HG03139 (cell line): ENCODE results near the gene BSN.

Experiments used
- ATAC-seq: cut with Tn5 transposase; IDR thresholded peaks from one replicate; pipeline ENCODE4 v1.9.1; 2021; ENCODE audit not compliant: unreplicated experiment

Gene BSN

GRCh38 chr3:49602049-49602554 lies 47.8 kb downstream of the BSN start:
- no peak for ATAC-seq

DNA sequence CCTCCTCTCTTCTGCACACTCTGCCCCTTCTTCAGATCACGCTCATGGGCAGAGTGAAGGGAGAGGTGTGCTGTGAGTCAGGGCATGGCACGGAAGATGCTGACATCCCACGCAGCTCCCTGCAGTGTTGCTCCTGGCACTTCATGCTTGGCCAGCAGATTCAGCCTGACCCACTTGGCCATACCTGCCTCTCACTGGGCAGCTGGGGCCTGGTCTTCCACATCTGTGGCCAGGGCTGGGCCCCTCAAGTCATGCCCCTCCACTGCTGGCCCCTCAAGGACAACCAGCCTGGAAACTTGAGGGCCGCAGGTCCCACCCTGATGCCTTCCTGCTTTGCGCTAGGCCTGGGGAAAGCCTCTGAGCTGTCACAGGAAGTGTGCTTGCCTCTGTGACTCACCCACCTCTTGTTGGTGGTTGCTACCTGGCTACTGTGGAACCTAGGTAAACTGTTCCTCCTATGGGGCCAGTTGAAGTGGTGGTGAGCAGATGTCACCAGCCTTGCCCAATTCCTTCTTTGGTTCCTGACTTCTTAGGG lies 48.7 kb downstream of the BSN start:
- no peak for ATAC-seq

DNA sequence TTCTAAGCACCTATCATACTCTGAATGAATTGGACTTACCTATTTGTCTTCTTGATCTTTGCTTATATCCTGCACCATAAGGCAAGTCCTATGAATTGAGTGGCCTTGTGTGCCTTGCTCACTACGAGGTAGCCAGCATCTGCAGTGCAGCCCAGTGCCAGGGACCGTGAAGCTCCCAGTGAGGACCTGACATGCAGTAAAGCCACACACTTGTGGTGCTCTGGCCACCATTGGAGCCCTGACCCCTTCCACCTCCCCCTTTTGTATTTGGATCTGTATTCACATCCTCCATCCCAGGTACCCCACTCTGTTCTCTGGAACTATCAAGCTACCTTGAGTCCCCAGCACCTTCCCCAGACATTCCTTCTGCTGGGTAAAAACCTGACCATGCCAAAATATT lies 52.1 kb downstream of the BSN start:
- no peak for ATAC-seq

- ATAC-seq: no peak
Observed at GRCh38 chr3:49607105-49607591, 52.9 kb downstream of the BSN start.

DNA sequence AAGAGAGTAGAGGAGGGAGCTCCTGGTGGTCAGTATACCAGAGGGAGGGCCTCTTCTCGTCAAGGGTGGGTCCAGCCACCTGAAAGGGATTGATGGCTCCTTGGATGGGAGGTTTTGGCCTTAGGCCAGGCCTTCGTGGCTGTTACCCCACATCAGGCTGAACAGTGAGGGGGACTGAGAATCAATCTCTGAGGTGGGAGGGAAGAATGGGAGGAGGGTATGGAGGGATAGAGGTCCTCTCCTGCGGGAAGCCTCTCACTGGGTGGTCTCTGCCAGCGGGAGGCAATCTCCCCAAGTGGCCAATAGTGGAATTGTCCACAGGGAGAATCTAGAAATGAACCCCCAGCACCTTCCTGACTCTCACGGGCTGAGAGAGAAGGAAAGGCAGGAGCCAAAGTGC lies 53.5 kb downstream of the BSN start:
- no peak for ATAC-seq

- ATAC-seq: no peak
Observed at GRCh38 chr3:49609314-49609713, 55.0 kb downstream of the BSN start.

DNA sequence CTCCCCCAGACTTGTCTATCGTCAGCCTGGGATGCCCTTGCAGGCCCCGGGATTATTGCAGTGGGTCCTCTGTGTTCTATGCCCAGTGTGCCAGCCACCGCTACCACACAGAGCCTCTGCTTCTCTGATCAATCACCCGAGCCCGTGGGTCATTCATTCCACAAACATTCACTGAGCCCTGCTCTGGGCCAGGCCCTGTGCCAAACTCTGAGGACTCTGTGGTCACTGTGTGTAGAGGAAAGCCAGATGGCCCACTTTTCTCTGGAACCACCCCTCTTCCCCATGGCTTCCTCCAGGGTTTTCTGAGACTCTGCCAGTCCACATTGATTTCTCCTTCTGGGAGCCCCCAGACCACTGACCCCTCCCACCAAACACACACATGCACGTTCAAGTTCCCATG lies 55.5 kb downstream of the BSN start:
- ATAC-seq: no peak

DNA sequence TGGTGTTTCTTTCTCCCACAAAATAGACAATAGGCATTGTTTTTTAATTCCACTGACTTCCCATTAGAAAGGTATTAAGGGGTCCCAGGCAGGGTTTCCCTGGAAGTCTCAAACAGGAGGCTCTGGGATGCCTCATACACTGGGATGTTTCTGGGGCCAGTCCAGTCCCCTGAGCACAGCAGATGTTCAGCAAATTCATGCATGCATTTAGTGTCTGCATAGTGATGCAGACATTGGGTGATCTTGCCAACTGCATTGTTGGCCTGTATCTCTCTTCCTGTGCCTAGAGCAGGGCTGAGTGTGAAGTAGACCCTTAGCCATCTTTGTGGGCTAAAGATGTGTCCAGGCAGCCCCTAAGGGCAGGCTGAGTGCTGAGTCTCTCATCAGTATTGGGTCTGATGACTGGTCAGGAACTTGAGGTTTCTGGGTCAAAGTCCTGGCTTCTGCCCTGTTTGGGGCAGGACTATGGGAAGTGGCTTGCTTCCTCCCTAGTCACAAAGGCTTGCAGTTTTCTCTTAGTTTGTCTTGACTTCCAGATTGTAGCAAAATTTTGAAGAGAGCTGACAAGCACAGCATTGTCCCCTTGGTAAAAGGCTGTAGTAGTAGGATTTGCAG lies 56.5 kb downstream of the BSN start:
- ATAC-seq: no peak

- ATAC-seq: no peak
Observed at GRCh38 chr3:49611291-49611690, 57.0 kb downstream of the BSN start.

DNA sequence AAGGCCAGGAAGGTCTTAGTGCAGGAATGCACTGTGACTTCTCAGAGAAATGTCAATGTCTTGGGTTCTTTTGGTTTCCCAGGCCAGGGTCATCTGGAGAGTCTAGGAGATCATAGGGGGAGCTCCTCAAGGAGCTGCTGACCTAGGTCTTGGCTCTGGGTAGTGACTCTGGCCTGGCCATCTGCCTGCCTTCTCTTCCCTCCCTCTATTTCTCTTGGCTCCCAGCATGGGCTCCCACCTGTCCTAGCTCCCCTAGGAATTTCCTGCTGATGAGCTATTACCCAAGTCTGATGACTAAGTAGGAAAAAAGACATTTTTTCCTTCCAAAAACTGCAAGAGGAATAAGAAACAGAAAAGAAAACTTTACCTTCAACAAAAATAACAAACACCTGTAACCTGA lies 57.4 kb downstream of the BSN start:
- ATAC-seq: no peak

GRCh38 chr3:49614936-49615335 lies 60.7 kb downstream of the BSN start:
- no peak for ATAC-seq

DNA sequence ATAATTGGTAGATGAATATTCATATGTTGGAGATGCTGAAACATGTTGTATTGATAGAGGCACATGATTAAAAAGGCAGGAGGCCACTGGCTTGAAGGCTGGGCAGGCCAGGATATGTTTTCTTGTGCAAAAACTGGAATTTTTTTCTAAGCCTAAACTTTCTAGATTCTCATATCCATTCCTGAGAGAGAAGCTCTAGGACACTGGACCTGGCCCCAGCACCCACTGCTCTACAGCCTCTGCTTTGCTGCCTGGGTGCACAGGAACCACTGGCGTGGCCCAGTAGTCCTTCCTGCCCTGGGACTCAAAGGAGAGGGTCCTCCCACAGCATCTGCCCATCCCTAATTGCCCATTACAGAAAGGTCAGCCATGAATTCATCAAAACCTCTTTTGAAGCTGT lies 61.8 kb downstream of the BSN start:
- no peak for ATAC-seq

- ATAC-seq: no peak
Observed at GRCh38 chr3:49616491-49616941, 62.2 kb downstream of the BSN start.

- no peak for ATAC-seq
Observed at GRCh38 chr3:49617390-49618013, 63.2 kb downstream of the BSN start.

- ATAC-seq: no peak
Observed at GRCh38 chr3:49618412-49618811, 64.1 kb downstream of the BSN start.

GRCh38 chr3:49619649-49620048 lies 65.4 kb downstream of the BSN start:
- no peak for ATAC-seq

- no peak for ATAC-seq
Observed at GRCh38 chr3:49620728-49621127, 66.5 kb downstream of the BSN start.

- ATAC-seq: no peak
Observed at GRCh38 chr3:49623071-49623470, 68.8 kb downstream of the BSN start.

- no peak for ATAC-seq
Observed at GRCh38 chr3:49625071-49625470, 70.8 kb downstream of the BSN start.

DNA sequence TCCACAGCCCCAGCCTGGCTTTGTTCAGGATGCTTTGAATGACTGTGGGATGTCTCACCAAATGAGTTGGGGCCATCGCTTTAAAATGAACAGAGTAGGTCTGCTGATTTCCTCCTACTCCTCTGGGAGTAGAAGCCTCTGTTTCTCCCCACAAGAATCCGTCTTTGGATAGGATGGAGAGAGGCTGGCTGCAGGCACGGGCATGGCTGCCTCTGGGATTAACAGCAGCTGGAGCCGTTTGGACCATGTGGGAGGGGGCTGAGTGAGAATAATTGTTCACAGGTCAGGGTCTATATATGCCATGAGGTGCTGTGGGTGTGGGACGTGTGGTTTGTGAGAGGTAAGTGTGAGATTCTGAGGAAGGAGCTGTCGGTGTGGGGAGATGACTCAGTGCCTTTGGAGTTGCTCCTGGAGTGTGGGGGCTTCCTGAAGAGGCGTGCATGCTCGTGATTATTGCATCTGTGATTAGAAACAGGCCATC lies 71.9 kb downstream of the BSN start:
- no peak for ATAC-seq

GRCh38 chr3:49626796-49627195 lies 72.5 kb downstream of the BSN start:
- ATAC-seq: no peak

DNA sequence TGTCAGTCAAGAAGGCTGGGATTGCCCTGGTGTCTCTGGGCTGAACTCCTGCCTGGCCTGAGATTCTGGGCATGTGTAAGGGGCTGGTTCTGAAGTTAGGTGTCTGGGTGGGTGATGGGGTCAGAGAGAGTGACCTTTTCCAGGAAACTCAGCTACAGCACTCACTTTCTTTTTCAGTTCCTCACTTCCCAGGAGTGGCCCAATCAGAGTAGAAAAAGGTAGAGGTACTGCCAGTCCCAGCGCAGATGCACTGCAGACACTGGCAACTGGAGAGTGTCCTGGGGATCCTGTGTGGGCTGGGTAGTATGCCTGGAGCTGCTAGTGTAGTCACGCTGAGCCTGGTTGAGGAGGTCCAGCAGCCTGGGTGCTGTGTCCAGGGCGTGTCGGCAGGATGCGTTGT lies 73.4 kb downstream of the BSN start:
- ATAC-seq: no peak
